ENCODE measurements around the gene OXSR1.
"Not testable (repeated sequence)": the region's sequence is repeated elsewhere in the genome, so short reads cannot be mapped to it uniquely, and the experiment has no call there.

OXSR1 gene

GRCh38 chr3:38169027-38169317, 3.6 kb downstream of the OXSR1 start:
- DNase-seq (ENCODE audit: low read depth in 1 of 2, low spot score in 1 of 2): no peak
- in situ Hi-C loops (cut with HindIII; ENCODE audit: low pct_unique_long_range_greater_than_20kb, low sequenced_read_pairs): no loop called here
- no peak for TF ChIP-seq JUND (IDR thresholded peaks at IDR 0.05; ENCODE audit: low read depth)

- TF ChIP-seq JUND (IDR thresholded peaks at IDR 0.05; ENCODE audit: low read depth): no peak
- in situ Hi-C loops (cut with HindIII; ENCODE audit: low pct_unique_long_range_greater_than_20kb, low sequenced_read_pairs): no loop called here
- no peak for DNase-seq (ENCODE audit: low read depth in 1 of 2, low spot score in 1 of 2)
Measured at GRCh38 chr3:38170722-38171121, 5.4 kb downstream of the OXSR1 start.

GRCh38 chr3:38171622-38172021, 6.3 kb downstream of the OXSR1 start:
- TF ChIP-seq JUND (IDR thresholded peaks at IDR 0.05; ENCODE audit: low read depth): no peak
- DNase-seq (ENCODE audit: low read depth in 1 of 2, low spot score in 1 of 2): no peak
- in situ Hi-C loops (cut with HindIII; ENCODE audit: low pct_unique_long_range_greater_than_20kb, low sequenced_read_pairs): no loop called here

GRCh38 chr3:38173834-38174418, 8.6 kb downstream of the OXSR1 start:
- in situ Hi-C loops (cut with HindIII; ENCODE audit: low pct_unique_long_range_greater_than_20kb, low sequenced_read_pairs): no loop called here
- TF ChIP-seq JUND (IDR thresholded peaks at IDR 0.05; ENCODE audit: low read depth): no peak
- DNase-seq (ENCODE audit: low read depth in 1 of 2, low spot score in 1 of 2): no peak

GRCh38 chr3:38177181-38177580, 11.8 kb downstream of the OXSR1 start:
- in situ Hi-C loops (cut with HindIII; ENCODE audit: low pct_unique_long_range_greater_than_20kb, low sequenced_read_pairs): no loop called here
- no peak for TF ChIP-seq JUND (IDR thresholded peaks at IDR 0.05; ENCODE audit: low read depth)
- DNase-seq (ENCODE audit: low read depth in 1 of 2, low spot score in 1 of 2): no peak

- TF ChIP-seq JUND (IDR thresholded peaks at IDR 0.05; ENCODE audit: low read depth): no peak
- no peak for DNase-seq (ENCODE audit: low read depth in 1 of 2, low spot score in 1 of 2)
- in situ Hi-C loops (cut with HindIII; ENCODE audit: low pct_unique_long_range_greater_than_20kb, low sequenced_read_pairs): no loop called here
Measured at GRCh38 chr3:38186781-38187180, 21.4 kb downstream of the OXSR1 start.

GRCh38 chr3:38190481-38190881, 25.1 kb downstream of the OXSR1 start:
- no peak for TF ChIP-seq JUND (IDR thresholded peaks at IDR 0.05; ENCODE audit: low read depth)
- in situ Hi-C loops (cut with HindIII; ENCODE audit: low pct_unique_long_range_greater_than_20kb, low sequenced_read_pairs): no loop called here
- DNase-seq (ENCODE audit: low read depth in 1 of 2, low spot score in 1 of 2): no peak

- DNase-seq (ENCODE audit: low read depth in 1 of 2, low spot score in 1 of 2); in situ Hi-C loops (cut with HindIII; ENCODE audit: low pct_unique_long_range_greater_than_20kb, low sequenced_read_pairs): not testable (repeated sequence)
Measured at GRCh38 chr3:38202931-38203330, 37.6 kb downstream of the OXSR1 start.

GRCh38 chr3:38203690-38204089, 38.4 kb downstream of the OXSR1 start:
- no peak for DNase-seq (ENCODE audit: low read depth in 1 of 2, low spot score in 1 of 2)
- in situ Hi-C loops (cut with HindIII; ENCODE audit: low pct_unique_long_range_greater_than_20kb, low sequenced_read_pairs): no loop called here
- no peak for TF ChIP-seq JUND (IDR thresholded peaks at IDR 0.05; ENCODE audit: low read depth)

GRCh38 chr3:38204599-38205471, 39.5 kb downstream of the OXSR1 start:
- no peak for DNase-seq (ENCODE audit: low read depth in 1 of 2, low spot score in 1 of 2)
- no peak for TF ChIP-seq JUND (IDR thresholded peaks at IDR 0.05; ENCODE audit: low read depth)
- in situ Hi-C loops (cut with HindIII; ENCODE audit: low pct_unique_long_range_greater_than_20kb, low sequenced_read_pairs): no loop called here

- DNase-seq (ENCODE audit: low read depth in 1 of 2, low spot score in 1 of 2): no peak
- TF ChIP-seq JUND (IDR thresholded peaks at IDR 0.05; ENCODE audit: low read depth): no peak
- in situ Hi-C loops (cut with HindIII; ENCODE audit: low pct_unique_long_range_greater_than_20kb, low sequenced_read_pairs): no loop called here
Measured at GRCh38 chr3:38205472-38205805, 40.1 kb downstream of the OXSR1 start.

GRCh38 chr3:38207254-38208003, 42.1 kb downstream of the OXSR1 start:
- in situ Hi-C loops (cut with HindIII; ENCODE audit: low pct_unique_long_range_greater_than_20kb, low sequenced_read_pairs): no loop called here
- TF ChIP-seq JUND (IDR thresholded peaks at IDR 0.05; ENCODE audit: low read depth): no peak
- no peak for DNase-seq (ENCODE audit: low read depth in 1 of 2, low spot score in 1 of 2)

GRCh38 chr3:38210141-38210757, 44.9 kb downstream of the OXSR1 start:
- in situ Hi-C loops (cut with HindIII; ENCODE audit: low pct_unique_long_range_greater_than_20kb, low sequenced_read_pairs): no loop called here
- TF ChIP-seq JUND (IDR thresholded peaks at IDR 0.05; ENCODE audit: low read depth): no peak
- no peak for DNase-seq (ENCODE audit: low read depth in 1 of 2, low spot score in 1 of 2)
